H9 (cell line): ENCODE results near the gene VIPR2. TPM values are rescaled to one million over a fixed set of nuclear protein-coding genes. Genes with fewer than 3 reads are reported as not detected.

Experiments
- DNase-seq: peaks from one replicate; pipeline ENCODE4 v3.0.0-alpha.2; 2017
- H2AFZ ChIP-seq: one replicate; pipeline ENCODE4 v1.6.1; 2013; ENCODE audit warnings: mild to moderate bottlenecking, low read length, control low read depth, moderate library complexity
- H2AK5ac ChIP-seq: 2 replicates; pipeline ENCODE4 v1.6.1; 2013; ENCODE audit warnings: low read length, control low read depth, mixed read lengths; ENCODE audit not compliant: insufficient read length
- H2BK120ac ChIP-seq: one replicate; pipeline ENCODE4 v1.6.1; 2013; ENCODE audit warnings: low read depth, mild to moderate bottlenecking, low read length, control low read depth, inconsistent platforms; ENCODE audit not compliant: poor library complexity, severe bottlenecking
- H2BK12ac ChIP-seq: 2 replicates; pipeline ENCODE4 v1.6.1; 2013; ENCODE audit warnings: low read length, control low read depth, mixed read lengths, low read depth; ENCODE audit not compliant: insufficient read length
- H2BK15ac ChIP-seq: 2 replicates; pipeline ENCODE4 v1.6.1; 2013; ENCODE audit warnings: low read depth, low read length, control low read depth
- H2BK20ac ChIP-seq: one replicate; pipeline ENCODE4 v1.6.1; 2013; ENCODE audit warnings: low read depth, mild to moderate bottlenecking, low read length, control low read depth, inconsistent platforms; ENCODE audit not compliant: poor library complexity, severe bottlenecking
- H2BK5ac ChIP-seq: 2 replicates; pipeline ENCODE4 v1.6.1; 2013; ENCODE audit warnings: low read length, control low read depth, mixed read lengths; ENCODE audit not compliant: insufficient read length
- H3K14ac ChIP-seq: 2 replicates; pipeline ENCODE4 v1.6.1; 2013; ENCODE audit warnings: low read length, control low read depth; ENCODE audit not compliant: insufficient read depth
- H3K18ac ChIP-seq: 2 replicates; pipeline ENCODE4 v1.6.1; 2013; ENCODE audit warnings: low read depth, mild to moderate bottlenecking, mixed read lengths, low read length, control low read depth; ENCODE audit not compliant: insufficient read length
- H3K23ac ChIP-seq: 2 replicates; pipeline ENCODE4 v1.6.1; 2013; ENCODE audit warnings: low read length, control low read depth, mixed read lengths, low read depth; ENCODE audit not compliant: insufficient read length
- H3K23me2 ChIP-seq: 2 replicates; pipeline ENCODE4 v1.6.1; 2013; ENCODE audit warnings: low read depth, mild to moderate bottlenecking, mixed read lengths, low read length, control low read depth; ENCODE audit not compliant: insufficient read length, poor library complexity, severe bottlenecking
- H3K27ac ChIP-seq: 2 replicates; pipeline ENCODE4 v1.5.1; 2013; ENCODE audit warnings: low read length, control low read depth, mixed read lengths, low read depth; ENCODE audit not compliant: insufficient read length
- H3K27me3 ChIP-seq: 2 replicates; pipeline ENCODE4 v1.6.1; 2013; ENCODE audit warnings: low read length, control low read depth, inconsistent platforms; ENCODE audit not compliant: insufficient read depth
- H3K4ac ChIP-seq: 2 replicates; pipeline ENCODE4 v1.6.1; 2013; ENCODE audit warnings: low read depth, mild to moderate bottlenecking, control low read depth, inconsistent platforms, low read length, moderate library complexity
- H3K4me1 ChIP-seq: 2 replicates; pipeline ENCODE4 v1.6.1; 2013; ENCODE audit warnings: low read length, control low read depth, inconsistent platforms; ENCODE audit not compliant: insufficient read depth
- H3K4me2 ChIP-seq: 2 replicates; pipeline ENCODE4 v1.6.1; 2013; ENCODE audit warnings: low read length, control low read depth, mixed read lengths; ENCODE audit not compliant: insufficient read length, insufficient read depth
- H3K56ac ChIP-seq: 2 replicates; pipeline ENCODE4 v1.6.1; 2013; ENCODE audit warnings: low read depth, mild to moderate bottlenecking, mixed read lengths, low read length, control low read depth; ENCODE audit not compliant: insufficient read length
- H3K79me1 ChIP-seq: 2 replicates; pipeline ENCODE4 v1.6.1; 2013; ENCODE audit warnings: low read depth, mild to moderate bottlenecking, moderate library complexity, low read length, control low read depth, inconsistent platforms; ENCODE audit not compliant: insufficient read depth, poor library complexity, severe bottlenecking
- H3K79me2 ChIP-seq: 2 replicates; pipeline ENCODE4 v1.6.1; 2013; ENCODE audit warnings: low read length, control low read depth, inconsistent platforms; ENCODE audit not compliant: insufficient read depth
- H3K9ac ChIP-seq: 2 replicates; pipeline ENCODE4 v1.6.1; 2013; ENCODE audit warnings: low read length, control low read depth, mixed read lengths; ENCODE audit not compliant: insufficient read length; ENCODE audit errors: extremely low read depth
- H3K9me3 ChIP-seq: one replicate; pipeline ENCODE4 v1.6.1; 2013; ENCODE audit warnings: low read depth, low read length, inconsistent platforms; ENCODE audit not compliant: control insufficient read depth
- H3T11ph ChIP-seq: one replicate; pipeline ENCODE4 v1.6.1; 2013; ENCODE audit warnings: mild to moderate bottlenecking, low read length, control low read depth, inconsistent platforms
- H4K20me1 ChIP-seq: one replicate; pipeline ENCODE4 v1.6.1; 2013; ENCODE audit not compliant: control insufficient read depth, insufficient read length, insufficient read depth
- H4K5ac ChIP-seq: 2 replicates; pipeline ENCODE4 v1.6.1; 2013; ENCODE audit warnings: low read depth, mild to moderate bottlenecking, mixed read lengths, low read length, control low read depth; ENCODE audit not compliant: insufficient read length
- H4K8ac ChIP-seq: replicated peaks from 2 replicates; pipeline ENCODE4 v1.6.1; 2013; ENCODE audit warnings: low read length, control low read depth, mixed read lengths, low read depth; ENCODE audit not compliant: insufficient read length
- H4K91ac ChIP-seq: 2 replicates; pipeline ENCODE4 v1.6.1; 2013; ENCODE audit warnings: low read depth, mild to moderate bottlenecking, moderate library complexity, mixed read lengths, low read length, control low read depth; ENCODE audit not compliant: insufficient read length
- H3K27ac Mint-ChIP-seq, 3 experiments: 2 replicates in 2 of 3; 3 replicates in 1 of 3; pipeline ENCODE4 v1.8.0; 2020 to 2021; ENCODE audit warnings: mixed read lengths in 3 of 3, mild to moderate bottlenecking in 1 of 3, moderate library complexity in 1 of 3
- H3K27me3 Mint-ChIP-seq: 2 replicates; pipeline ENCODE4 v1.8.0; 2021; ENCODE audit warnings: low read depth, mild to moderate bottlenecking, moderate library complexity, mixed read lengths
- H3K36me3 Mint-ChIP-seq, 3 experiments: 2 replicates in 2 of 3; 3 replicates in 1 of 3; pipeline ENCODE4 v1.8.0; 2020 to 2021; ENCODE audit warnings: low read depth in 3 of 3, mixed read lengths in 3 of 3; ENCODE audit not compliant: insufficient read depth in 1 of 3
- H3K4me1 Mint-ChIP-seq, 2 experiments: 2 replicates each; pipeline ENCODE4 v1.8.0; 2020; ENCODE audit warnings: mixed read lengths in 2 of 2
- H3K4me3 Mint-ChIP-seq, 2 experiments: 2 replicates in 1 of 2; 3 replicates in 1 of 2; pipeline ENCODE4 v1.8.0; 2020 to 2021; ENCODE audit warnings: mild to moderate bottlenecking in 2 of 2, mixed read lengths in 2 of 2, moderate library complexity in 1 of 2
- H3K9me3 Mint-ChIP-seq, 2 experiments: 2 replicates in 1 of 2; 3 replicates in 1 of 2; pipeline ENCODE4 v1.8.0; 2020; ENCODE audit warnings: mild to moderate bottlenecking in 2 of 2, mixed read lengths in 2 of 2, moderate library complexity in 1 of 2
- CTCF ChIP-seq: fragments of 200-600 bp; sonication (generic); conservative IDR thresholded peaks from 3 replicates; pipeline ENCODE4 v1.8.0; 2021; ENCODE audit warnings: antibody characterized with exemption, mild to moderate bottlenecking
- WGBS: extraction: QIAGEN DNeasy Blood & Tissue Kit; methylation state at CpG from one replicate; pipeline ENCODE4 v1.1.7; 2013; ENCODE audit warnings: missing lambda C conversion rate, low lambda C conversion rate, mixed read lengths; ENCODE audit not compliant: insufficient read length; ENCODE audit errors: extremely low coverage; 5-methylcytosine and 5-hydroxymethylcytosine counted together
- total RNA-seq: library from RNA; stranded (reverse); gene quantifications from 2 replicates; pipeline ENCODE4 v1.2.1, GENCODE V29; 2021

VIPR2 gene
- total RNA-seq, 1 experiment from 2014 or later, result 1.6 TPM

GRCh38 chr7:159007996-159008389 is 136.7 kb downstream of the VIPR2 start:
- no peaks in the 10 kb centered on the region for H3K4me1 ChIP-seq
- no peak overlapping the region for H3K9ac ChIP-seq
- H3K79me2 ChIP-seq, result no peaks in the 10 kb centered on the region
- Mint-ChIP-seq H3K27ac (no peak overlapping the region), H3K4me1 (peaks cover 12% of the 10 kb centered on the region in 2 experiments), H3K36me3 (no peaks in the 10 kb centered on the region), H3K27me3 (peaks cover 5% of the 10 kb centered on the region), H3K4me3 (no peak overlapping the region), H3K9me3 (no peaks in the 10 kb centered on the region)
- H3K23ac ChIP-seq, result no peak overlapping the region
- H3K79me1 ChIP-seq, result no peaks in the 10 kb centered on the region
- no peak overlapping the region for H3T11ph ChIP-seq
- no peak for DNase-seq
- H2AFZ ChIP-seq, result no peak overlapping the region
- no peak overlapping the region for H3K27ac ChIP-seq
- H3K18ac ChIP-seq, result no peak overlapping the region
- H2BK12ac ChIP-seq, result no peak overlapping the region
- H3K4me2 ChIP-seq, result no peak overlapping the region
- H2BK120ac ChIP-seq, result no peak overlapping the region
- H3K14ac ChIP-seq, result no peak overlapping the region
- H2BK20ac ChIP-seq, result no peak overlapping the region
- no CpG with 5 or more reads among the region's 5 CpGs for WGBS
- no peak overlapping the region for H3K56ac ChIP-seq
- no peaks in the 10 kb centered on the region for H3K23me2 ChIP-seq
- no peak overlapping the region for H2BK15ac ChIP-seq
- H4K91ac ChIP-seq, result no peak overlapping the region
- no peaks in the 10 kb centered on the region for H3K27me3 ChIP-seq
- no peaks in the 10 kb centered on the region for H3K9me3 ChIP-seq
- no peak overlapping the region for H4K5ac ChIP-seq
- no peaks in the 10 kb centered on the region for H4K20me1 ChIP-seq
- H2BK5ac ChIP-seq, result no peak overlapping the region
- H4K8ac ChIP-seq, result no peak overlapping the region
- H2AK5ac ChIP-seq, result no peak overlapping the region
- H3K4ac ChIP-seq, result no peak overlapping the region
- no peak for TF ChIP-seq CTCF
